NCI-H510A (cell line): ENCODE measurements around the gene CMYA5.
"Not testable (repeated sequence)": the region's sequence is repeated elsewhere in the genome, so short reads cannot be mapped to it uniquely, and the experiment has no call there.

Experiments used
- DNase-seq: peaks from one replicate; lab custom pipeline; 2025; lab: John Stamatoyannopoulos, UW

CMYA5 gene

GRCh38 chr5:79689541-79690466 is at the start of gene CMYA5:
TSS of gene CMYA5 (plus strand) at chr5:79689836. CDS start at chr5:79689908, 72 bp downstream.
- DNase-seq, result peak; percentile 23

GRCh38 chr5:79640571-79641055 is 49.0 kb upstream of the CMYA5 start:
- DNase-seq, result no peak

DNA sequence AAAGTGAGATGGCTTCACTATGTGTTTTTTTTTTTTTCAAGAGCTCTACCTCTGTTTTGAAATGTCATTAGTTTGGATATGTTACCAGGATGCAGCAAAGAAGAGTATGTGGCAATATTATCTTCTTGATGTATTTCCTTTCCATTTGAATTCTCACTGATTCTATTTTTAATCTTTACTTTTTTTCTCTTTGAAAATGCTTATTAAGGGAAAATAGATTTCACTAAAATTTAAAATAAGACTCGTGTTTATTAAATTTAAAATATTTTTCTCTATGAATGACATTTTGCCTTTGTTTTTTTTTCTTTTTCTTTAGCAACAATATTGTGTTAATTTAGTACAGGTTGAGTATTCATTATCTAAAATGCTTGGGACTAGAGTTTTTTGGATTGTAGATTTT is 48.2 kb upstream of the CMYA5 start:
- no peak for DNase-seq

DNA sequence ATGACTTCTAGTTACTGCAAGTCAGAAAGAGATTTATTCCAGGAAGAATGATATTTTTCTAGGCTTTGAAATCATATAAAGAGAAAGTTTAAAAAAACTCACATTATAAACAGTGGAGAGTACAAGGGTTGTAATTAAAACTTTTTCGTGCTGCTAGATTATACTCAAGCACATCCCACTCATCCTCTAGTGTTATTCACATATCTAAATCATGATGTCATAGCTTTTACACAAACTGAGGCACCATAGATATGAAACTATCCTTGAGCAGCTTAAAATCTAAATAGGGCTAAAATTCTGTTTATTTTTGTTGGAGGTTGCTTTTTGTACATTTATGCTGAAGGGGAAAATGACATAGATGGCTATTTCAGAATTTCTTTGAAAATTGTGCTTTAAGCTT is 47.4 kb upstream of the CMYA5 start:
- DNase-seq, result no peak

- DNase-seq, result no peak
These were observed 35.8 kb upstream of the CMYA5 start for GRCh38 chr5:79653843-79654242.

DNA sequence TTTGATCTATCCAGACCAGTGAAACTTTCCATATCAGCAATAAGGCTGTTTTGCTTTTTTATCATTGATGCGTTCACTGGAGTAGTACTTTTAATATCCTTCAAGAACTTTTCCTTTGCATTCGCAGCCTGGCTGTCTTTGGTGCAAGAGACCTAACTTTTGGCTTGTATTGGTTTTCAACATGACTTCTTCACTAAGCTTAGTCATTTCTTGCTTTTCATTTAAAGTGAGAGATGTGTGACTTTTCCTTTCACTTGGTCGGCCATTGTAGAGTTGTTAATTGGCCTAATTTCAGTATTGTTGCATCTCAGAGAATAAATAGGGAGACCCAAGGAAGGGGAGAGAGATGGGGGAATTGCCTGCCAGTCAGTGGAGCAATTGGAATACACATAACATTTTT is 26.4 kb upstream of the CMYA5 start:
- DNase-seq, result no peak

DNA sequence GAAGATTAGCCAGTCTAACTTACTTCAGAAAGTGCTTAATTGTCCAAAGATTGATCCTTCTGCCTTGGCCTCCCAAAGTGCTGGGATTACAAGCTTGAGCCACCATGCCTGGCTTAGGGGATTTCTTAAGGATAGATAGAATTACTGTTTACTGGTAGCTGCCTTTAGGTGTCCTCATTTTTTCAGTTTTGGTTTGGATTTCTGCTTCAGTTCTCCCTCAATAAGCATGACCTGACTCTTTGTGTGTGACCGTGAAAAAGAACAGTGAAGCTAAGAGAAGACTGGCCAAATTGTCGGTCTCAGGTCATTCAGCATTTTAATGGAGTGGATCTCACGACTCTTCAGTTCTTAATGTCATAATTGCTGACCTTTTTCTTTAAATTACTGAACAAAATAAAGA is 22.9 kb upstream of the CMYA5 start:
- DNase-seq, result no peak

- DNase-seq, result no peak
These were observed 17.2 kb upstream of the CMYA5 start for GRCh38 chr5:79672392-79672791.

- DNase-seq, result not testable (repeated sequence)
These were observed 13.3 kb upstream of the CMYA5 start for GRCh38 chr5:79676354-79676753.

- not testable (repeated sequence) for DNase-seq
These were observed 7.5 kb upstream of the CMYA5 start for GRCh38 chr5:79682102-79682501.

DNA sequence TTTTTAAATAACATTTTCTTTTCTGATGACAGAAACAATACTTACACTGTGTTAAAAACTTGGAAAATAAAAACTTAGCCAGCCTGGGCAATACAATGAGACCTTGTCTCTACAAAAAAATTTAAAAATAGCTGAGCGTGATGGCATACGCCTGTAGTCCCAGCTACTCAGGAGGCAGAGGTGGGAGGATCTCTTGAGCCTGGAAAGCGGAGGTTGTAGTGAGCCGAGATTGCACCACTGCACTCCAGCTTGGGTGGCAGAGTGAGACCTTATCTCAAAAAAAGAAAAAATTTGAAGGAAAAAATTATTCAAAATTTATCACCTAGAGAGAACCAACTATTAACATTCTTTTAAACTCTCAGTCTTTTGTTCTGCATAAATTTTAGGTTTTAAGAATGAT is 4.9 kb upstream of the CMYA5 start:
- DNase-seq, result no peak

- DNase-seq, result no peak
These were observed 4.0 kb upstream of the CMYA5 start for GRCh38 chr5:79685627-79686026.

GRCh38 chr5:79686799-79687198 is 2.8 kb upstream of the CMYA5 start:
- DNase-seq, result no peak

DNA sequence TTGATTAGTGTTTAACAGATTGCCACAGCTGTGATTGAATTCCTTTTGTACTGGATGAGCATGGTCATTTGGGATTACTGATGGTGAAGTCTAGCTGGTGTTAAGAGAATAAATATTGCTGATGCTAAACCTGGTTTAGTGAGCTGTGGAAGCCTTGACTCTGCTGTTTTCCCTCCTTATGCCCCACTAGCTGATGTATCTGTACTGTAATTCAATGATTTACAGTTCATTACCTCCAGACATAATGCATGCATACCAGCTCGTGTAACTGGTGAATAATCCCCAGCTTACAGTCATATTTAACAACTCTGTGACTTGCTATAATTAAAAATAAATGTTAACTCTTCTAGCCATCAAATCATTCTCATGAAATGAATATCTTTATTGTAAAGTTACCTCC is 1.7 kb upstream of the CMYA5 start:
- no peak for DNase-seq

GRCh38 chr5:79691007-79691406 is 1.4 kb downstream of the CMYA5 start:
- DNase-seq, result no peak

- DNase-seq, result no peak
These were observed 3.0 kb downstream of the CMYA5 start for GRCh38 chr5:79692596-79692995.

DNA sequence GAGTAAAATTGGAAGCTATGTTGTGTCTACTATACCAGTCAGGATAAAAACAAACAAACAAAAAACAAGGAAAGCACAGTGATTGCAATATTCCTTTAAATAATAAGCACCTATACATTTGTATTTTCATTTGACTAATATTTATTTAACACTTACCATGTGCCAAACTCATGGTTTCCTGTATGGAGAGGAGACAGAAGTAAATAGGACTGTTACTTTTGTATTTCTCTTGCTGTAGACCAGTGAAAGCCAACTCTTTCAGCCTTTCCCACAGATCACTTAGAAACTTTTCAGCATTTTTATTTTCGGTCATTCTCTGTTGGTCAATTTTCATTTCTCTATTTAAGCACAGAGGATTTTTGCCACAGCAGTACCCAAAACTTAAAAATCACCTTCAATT is 4.5 kb downstream of the CMYA5 start:
- DNase-seq, result no peak

GRCh38 chr5:79694652-79695051 is 5.0 kb downstream of the CMYA5 start:
- peak; percentile 16 for DNase-seq

DNA sequence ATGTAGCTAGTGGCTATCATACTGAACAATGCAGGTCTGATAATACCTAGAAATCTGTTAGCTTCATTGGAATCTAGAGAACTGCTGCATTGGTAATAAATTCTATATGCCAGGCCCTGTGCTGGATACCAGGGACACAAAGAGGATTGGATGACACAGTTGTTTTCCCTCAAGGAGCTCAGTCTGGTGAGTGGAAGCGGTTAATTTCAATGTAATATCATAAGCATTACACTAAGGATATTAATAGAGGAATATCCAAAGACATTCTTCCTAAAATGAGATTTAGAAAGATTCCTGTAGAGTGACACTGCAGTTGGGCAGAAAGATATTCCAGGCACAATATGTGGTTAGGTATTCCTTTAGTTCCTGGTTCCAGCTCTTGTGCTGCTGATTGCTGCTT is 5.9 kb downstream of the CMYA5 start:
- no peak for DNase-seq

GRCh38 chr5:79697222-79698170 is 7.9 kb downstream of the CMYA5 start:
- DNase-seq, result no peak

- DNase-seq, result no peak
These were observed 10.2 kb downstream of the CMYA5 start for GRCh38 chr5:79699763-79700400.
